Raji (cell line): ENCODE measurements around the gene C1orf210.

Source experiments
- POLR2A ChIP-seq: IDR thresholded peaks from 2 replicates; pipeline ENCODE4 v1.6.1; 2011; ENCODE audit warnings: low read depth, low read length, control low read depth; ENCODE audit not compliant: insufficient read depth

C1orf210 gene

DNA sequence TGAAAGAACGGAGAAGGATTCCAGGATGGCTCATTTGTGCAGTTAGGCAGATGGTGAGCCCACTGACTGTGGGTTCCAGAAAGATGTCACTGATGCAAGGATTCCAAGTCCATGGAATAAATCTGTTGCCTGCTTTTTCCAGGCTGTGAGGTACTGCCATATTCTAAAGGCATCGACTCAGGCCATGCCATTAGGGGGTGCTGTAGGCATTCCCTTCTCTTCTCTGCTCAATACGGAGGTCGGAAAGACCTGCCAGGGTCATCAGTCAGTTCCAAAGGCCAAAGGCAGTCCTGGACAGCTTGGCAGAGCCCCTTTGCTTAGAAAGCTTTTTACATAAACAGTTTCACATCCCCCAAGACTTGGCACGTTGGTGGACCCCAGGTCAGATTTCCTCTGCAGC is 47.3 kb downstream of the C1orf210 start:
- TF ChIP-seq POLR2A = no peak

DNA sequence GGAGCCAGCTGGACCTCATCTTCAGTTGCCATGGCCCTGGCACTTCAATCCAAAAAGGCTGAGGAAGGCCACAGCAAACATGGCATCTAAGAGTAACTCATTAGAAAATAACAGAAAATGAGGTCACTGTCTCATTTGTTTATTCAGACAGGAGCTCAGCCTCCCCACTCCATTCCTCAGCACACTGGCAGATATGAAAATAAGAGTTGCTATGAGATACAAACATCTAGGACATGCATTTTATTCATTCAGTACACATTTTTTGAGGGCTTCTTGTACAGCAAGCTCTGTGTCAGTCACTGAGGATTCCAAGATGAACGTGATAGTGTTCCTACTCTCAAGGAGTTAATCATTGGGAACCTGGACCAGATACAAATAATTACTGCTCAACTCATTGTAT is 48.3 kb downstream of the C1orf210 start:
- no peak for TF ChIP-seq POLR2A

DNA sequence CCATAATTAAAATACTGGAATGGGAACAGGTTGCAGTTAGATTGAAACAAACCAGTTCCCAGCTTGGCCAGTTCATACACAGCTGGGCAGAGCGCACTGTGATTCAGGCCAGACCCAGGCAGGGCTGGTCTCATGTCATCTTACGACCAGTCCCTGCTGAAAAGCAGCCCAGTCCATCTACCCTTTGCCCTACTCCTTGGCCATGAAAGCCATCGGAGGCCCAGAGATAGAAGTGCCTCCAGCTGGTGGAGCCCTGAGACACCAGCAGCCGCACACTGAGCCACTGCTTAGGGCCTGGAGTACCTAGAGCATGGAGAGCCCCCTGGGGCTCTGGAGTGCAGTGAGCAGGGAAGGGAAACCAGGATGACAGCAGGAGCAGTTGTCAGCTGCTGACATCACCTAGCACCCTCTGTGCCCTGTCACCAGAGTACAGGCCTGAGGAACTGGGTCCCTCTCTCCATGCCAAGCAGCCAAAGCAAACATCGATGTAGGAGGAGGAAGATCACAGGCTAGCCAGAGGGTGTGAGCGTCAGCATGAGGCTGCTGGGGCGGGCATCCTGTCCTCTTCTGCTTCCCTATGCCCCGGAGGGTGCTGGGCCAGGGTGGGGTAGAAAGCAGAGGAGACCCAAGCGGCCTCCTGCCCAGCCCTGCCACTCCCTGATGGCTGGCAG is 49.8 kb downstream of the C1orf210 start:
- no peak for TF ChIP-seq POLR2A

DNA sequence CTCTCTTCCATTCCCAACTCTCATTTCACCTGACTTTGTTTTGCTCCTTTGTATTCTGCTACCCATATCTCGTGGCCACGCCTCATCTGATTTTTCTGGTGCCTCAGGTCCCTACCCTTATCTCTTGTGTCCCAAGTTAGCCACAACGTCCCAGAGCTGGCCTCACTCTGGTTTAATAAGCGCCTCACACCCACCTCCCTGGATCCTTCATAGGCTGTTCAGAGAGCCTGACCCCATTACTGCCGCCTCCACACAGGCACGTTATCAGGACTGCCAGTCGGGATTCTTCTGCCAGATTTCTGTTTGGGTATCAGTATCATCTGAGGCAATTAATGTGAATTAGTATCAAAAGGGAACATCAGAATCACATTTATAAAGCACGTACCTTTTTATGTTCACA is 50.3 kb downstream of the C1orf210 start:
- TF ChIP-seq POLR2A = no peak

DNA sequence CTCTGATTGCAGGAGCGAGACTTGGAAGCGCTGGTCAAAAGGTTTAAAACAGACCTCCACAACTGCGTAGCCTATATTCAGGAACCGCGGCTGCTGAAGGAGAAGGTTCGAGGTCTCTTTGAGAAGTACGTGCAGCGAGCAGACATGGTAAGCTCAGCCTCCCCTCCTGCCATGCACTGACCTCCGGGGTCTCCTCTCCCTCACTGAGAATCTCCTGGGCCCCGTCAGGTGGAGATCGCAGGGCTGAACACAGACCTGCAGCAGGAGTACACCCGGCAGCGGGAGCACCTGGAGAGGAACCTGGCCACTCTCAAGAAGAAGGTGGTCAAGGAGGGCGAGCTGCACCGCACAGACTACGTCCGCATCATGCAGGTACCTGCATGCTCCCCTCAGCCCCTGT is 51.1 kb downstream of the C1orf210 start:
- no peak for TF ChIP-seq POLR2A

DNA sequence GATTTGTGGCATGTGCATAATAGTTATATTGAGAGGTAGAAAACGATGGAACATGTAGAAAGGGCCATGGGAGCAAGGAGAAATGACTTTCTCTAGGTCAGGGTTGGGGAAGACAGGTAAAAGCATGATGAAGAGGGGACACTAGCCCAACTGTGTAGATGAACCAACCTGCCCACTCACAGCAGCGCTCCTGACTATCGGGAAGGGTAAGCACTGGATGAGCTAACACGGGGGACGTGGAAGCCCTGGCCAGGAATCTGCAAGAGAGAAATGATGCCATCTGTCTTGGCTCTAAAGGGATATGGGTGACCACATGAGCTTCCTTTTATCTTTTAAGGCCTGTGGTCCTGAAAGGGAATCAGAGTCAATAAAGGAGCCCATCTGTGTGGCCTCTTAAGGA is 51.8 kb downstream of the C1orf210 start:
- TF ChIP-seq POLR2A = no peak

DNA sequence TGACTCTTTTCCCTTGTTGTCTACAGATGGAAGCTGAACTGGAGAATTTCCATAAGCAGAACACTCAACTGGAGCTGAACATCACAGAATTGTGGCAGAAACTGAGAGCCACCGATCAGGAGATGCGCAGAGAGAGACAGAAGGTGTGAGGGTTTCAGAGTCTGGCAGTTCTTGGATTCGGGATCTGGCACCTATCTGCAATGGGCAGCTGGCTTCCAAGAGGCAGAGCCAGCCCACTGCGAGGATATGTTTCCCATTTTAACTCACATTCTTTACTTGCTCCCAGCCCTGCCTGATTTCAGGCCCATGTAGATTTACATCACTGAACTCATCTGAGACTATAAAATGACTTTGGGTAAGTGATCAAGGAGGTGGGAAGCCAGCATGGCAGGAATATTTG is 52.9 kb downstream of the C1orf210 start:
- TF ChIP-seq POLR2A = no peak

DNA sequence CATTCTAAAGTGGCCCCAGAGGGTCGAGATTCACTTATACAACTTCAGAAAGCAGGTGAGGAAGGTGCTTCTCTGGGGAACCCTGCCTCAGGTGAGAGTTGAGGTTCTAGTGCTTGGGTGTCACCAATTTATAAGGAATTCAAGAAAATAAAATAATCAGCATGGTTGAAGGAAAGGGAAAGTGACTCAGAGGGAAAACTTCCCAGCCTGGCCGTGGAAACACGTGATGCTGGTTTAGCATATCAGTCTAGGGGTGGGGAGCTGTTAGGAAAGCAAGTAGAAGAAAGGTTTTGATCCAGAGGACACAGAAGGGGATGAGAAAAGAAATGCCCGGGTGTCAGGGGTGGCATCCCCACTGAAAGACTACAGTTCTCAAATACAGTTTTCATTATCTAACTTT is 53.3 kb downstream of the C1orf210 start:
- no peak for TF ChIP-seq POLR2A
